GM10248 (cell line): ENCODE measurements around the gene TUBB1.

ENCODE experiments used
- CTCF ChIA-PET: fragments of 300-600 bp; sonication (Branson Sonifier 250); formaldehyde crosslinking; extraction: SDS; loops from one replicate; lab custom pipeline; 2021; ENCODE audit warnings: antibody characterized with exemption; lab: Yijun Ruan, JAX
- POLR2A ChIA-PET: fragments of 350-650 bp; sonication (Branson Sonifier 250); formaldehyde crosslinking; extraction: SDS; loops from one replicate; lab custom pipeline; 2020; ENCODE audit warnings: antibody characterized with exemption; lab: Yijun Ruan, JAX
- DNase-seq: peaks from one replicate; pipeline ENCODE4 v3.0.0; 2012; ENCODE audit errors: extremely low spot score
- TF ChIP-seq, protein P1 (sequence below): IDR thresholded peaks from 2 replicates; pipeline ENCODE4 v1.5.1; 2012; ENCODE audit warnings: mild to moderate bottlenecking, low read depth; ENCODE audit errors: extremely low read depth, missing control alignments, control extremely low read depth

The TUBB1 gene

DNA sequence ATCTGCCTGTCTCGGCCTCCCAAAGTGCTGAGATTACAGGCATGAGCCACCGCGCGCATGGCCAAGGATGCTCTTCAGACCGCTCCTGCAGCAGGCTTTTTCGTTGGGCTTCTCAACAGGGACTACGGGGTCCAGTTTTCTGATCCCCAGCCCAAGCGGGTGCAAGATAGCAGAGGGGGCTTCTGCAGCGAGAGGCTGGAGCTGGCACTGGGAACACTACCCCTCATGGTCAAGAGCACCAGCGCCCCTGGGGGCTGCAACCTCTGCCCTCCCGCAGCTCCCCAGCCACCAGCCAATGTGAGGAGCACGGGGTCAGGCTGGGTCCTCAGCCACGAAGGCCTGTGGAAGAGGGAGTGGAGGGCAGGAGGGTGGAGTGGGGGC lies 18.2 kb upstream of the TUBB1 start:
- CTCF ChIA-PET, result no interaction called here
- POLR2A ChIA-PET, result interaction anchor here (0.7 to 1.7 kb wide), 2 partner anchors 10 to 63 kb away, joined by 5 read pairs; no protein-coding TSS in a partner anchor
- TF ChIP-seq, protein P1, sequence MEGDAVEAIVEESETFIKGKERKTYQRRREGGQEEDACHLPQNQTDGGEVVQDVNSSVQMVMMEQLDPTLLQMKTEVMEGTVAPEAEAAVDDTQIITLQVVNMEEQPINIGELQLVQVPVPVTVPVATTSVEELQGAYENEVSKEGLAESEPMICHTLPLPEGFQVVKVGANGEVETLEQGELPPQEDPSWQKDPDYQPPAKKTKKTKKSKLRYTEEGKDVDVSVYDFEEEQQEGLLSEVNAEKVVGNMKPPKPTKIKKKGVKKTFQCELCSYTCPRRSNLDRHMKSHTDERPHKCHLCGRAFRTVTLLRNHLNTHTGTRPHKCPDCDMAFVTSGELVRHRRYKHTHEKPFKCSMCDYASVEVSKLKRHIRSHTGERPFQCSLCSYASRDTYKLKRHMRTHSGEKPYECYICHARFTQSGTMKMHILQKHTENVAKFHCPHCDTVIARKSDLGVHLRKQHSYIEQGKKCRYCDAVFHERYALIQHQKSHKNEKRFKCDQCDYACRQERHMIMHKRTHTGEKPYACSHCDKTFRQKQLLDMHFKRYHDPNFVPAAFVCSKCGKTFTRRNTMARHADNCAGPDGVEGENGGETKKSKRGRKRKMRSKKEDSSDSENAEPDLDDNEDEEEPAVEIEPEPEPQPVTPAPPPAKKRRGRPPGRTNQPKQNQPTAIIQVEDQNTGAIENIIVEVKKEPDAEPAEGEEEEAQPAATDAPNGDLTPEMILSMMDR, result no peak
- no peak for DNase-seq

DNA sequence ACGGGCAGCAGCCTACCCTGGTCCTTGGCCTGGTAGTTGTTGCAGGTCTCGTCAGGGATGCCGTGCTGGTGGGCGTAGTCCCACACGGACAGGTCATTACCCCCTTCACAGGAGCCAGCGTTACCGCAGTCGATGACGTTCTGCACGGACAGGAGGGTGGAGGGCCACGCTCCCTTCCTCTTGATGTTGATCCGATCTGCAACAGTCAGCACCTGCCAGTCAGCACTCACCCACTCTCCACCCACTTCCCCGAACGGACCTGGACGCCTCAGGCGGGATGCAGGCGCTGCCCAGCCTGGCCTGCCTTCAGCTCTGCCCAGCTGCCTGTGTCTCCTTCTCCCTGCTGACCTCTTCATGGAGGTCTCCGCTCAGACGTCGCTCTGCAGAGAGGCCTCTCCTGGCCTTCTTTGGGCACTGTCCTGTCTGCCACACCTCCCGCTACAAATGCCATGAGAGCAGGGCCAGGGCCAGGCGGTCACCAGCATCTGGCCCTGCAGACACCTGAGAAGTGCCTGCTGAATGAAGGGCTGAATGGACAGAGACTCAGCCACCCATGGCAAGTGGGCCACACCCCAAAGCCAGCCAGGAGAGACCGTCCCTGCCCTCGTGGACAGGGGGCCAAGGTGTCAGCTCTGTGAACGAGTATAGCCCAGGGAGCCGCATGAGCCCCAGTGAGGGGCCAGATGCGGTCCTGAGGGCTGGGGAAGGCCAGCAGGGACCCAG lies 17.6 kb upstream of the TUBB1 start:
- DNase-seq, result no peak
- TF ChIP-seq, protein P1, result no peak
- ChIA-PET POLR2A (interaction anchor here (0.6 to 1.7 kb wide), 2 partner anchors 10 to 20 kb away, joined by 3 to 5 read pairs; no protein-coding TSS in a partner anchor), CTCF (no interaction called here)

DNA sequence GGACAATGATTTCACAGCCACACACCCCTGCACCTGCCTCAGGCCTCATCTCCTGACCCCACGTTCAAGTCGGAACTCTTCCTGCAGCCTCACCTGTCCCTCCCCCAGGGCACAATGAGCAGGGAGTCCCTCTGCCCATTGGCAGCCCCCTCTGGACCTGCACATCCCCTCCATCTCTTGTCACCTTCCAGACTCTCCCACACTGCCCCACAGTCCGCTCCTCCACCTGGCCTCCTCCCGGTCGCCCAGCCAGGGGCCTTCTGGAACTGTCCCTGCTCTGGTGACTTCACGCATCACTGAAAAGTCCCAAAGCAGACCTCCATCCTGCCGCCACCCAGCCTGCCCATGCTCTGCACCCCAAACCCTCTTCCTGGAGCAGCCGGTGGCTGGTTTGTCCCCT lies 16.8 kb upstream of the TUBB1 start:
- POLR2A ChIA-PET, result no interaction called here
- CTCF ChIA-PET, result no interaction called here
- TF ChIP-seq, protein P1, result no peak
- DNase-seq, result no peak

DNA sequence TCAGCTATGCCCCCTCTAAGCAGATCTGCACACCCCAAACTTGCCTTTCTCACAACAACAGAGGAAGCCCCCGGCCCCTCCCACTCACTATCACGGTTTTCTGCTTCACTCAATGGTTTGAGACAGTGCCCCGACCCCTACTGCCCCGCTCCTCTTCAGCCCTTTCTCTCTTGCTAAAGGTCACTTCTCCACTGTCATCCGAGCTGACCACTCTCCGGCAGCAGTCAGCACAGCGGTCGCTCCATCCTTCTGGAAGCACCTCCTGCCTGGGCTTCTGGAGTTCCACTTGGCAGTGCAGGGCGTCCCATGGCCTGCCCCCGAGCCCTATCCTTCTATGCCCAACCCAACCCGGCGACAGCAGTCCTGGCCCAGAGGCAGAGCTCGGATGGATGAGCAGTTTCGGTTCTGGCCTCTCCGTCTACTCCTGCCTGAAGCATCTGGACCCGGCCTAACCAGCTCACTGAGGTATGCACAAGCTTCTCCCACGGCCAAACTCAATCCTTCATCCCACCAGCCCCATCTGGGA lies 16.3 kb upstream of the TUBB1 start:
- ChIA-PET POLR2A (interaction anchor here (2.3 kb wide), 1 partner anchor 10 kb away, joined by 6 read pairs; no protein-coding TSS in a partner anchor), CTCF (interaction anchor here (1.3 kb wide), 1 partner anchor 12 kb away, joined by 4 read pairs; no protein-coding TSS in a partner anchor)
- no peak for DNase-seq
- TF ChIP-seq, protein P1, result no peak

DNA sequence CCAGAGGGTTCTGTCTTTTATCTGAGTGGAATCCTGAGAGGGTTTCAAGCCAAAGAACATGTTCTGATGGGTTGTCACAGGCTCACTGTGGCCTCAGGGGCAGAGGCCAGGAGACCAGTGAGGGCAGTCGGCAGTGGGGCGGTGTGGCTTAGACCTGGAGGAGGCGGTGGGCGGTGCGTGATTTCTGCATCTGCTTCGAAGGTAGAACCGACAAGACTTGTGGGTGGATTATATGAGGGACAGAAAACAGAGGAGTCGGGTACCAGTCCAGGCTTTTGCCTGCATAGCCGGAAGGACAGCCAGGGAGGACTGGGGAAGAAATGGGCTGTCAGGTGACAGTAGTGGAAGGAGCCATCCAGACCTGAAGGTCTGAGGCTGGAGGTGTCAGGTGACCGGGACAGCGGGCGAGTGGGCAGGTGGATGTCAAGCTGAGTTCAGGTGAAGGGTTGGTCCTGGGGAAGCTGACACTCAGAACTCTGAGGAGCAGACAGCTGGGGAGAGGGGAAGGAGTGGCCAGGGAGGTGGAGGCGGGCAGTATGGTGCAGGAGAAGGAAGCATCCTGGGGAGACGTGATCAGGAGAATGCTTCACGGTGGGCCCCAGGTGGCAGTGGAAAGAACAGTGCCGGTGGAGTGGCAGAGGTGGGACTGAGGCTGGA lies 15.3 kb upstream of the TUBB1 start:
- DNase-seq, result no peak
- ChIA-PET POLR2A (interaction anchor here (0.6 to 2.3 kb wide), 3 partner anchors 11 to 96 kb away, joined by 3 to 6 read pairs (median 5); no protein-coding TSS in a partner anchor), CTCF (interaction anchor here (1.3 to 1.8 kb wide), 2 partner anchors 14 to 28 kb away, joined by 4 to 5 read pairs; partner anchors contain the start of gene ATP5F1E)
- TF ChIP-seq, protein P1, result no peak

DNA sequence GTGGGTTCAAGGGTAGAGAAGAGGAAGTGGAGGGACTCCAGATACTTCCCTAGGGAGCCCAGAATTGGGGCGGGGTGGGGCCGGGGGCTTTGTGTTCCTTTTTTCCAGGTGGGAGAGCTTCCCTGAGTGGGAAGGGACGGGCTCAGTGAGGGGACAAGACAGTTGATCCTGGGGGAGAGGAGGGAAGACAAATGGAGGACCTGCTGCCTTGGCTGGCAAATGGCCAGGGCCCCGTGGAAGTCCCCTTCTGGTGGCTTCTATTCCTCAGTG lies 14.8 kb upstream of the TUBB1 start:
- ChIA-PET CTCF (interaction anchor here (1.2 to 1.8 kb wide), 2 partner anchors 27 to 353 kb away, joined by 3 to 5 read pairs; partner anchors contain the start of genes ATP5F1E and STX16), POLR2A (interaction anchor here (0.6 to 2.3 kb wide), 4 partner anchors 11 to 97 kb away, joined by 3 to 6 read pairs (median 5); partner anchors contain the start of gene ATP5F1E)
- no peak for DNase-seq
- TF ChIP-seq, protein P1, result no peak
